Liver (tissue), 5 donors: ENCODE results near the gene PEMT. TPM values are rescaled to one million over a fixed set of nuclear protein-coding genes. Genes with fewer than 3 reads are reported as not detected.

Source experiments
- polyA plus RNA-seq, 2 donors: library from polyadenylated mRNA; stranded (reverse) in 1 of 2; unstranded in 1 of 2; fragments of 200-250 nt in 1 of 2; fragments of >200 nt in 1 of 2; fragmentation: Nextera tagmentation in 1 of 2; extraction: Ambion mirVana in 1 of 2; gene quantifications; one replicate each; pipeline versions ENCODE4 v1.2.1 to v1.2.3, GENCODE V29; 2013 to 2015
- small RNA-seq: library from RNA; depleted of rRNA; stranded (forward); fragments of <200 nt; gene quantifications from one replicate; pipeline ENCODE3, GENCODE V24; 2014
- total RNA-seq, 2 donors: library from RNA; depleted of rRNA; stranded (reverse); fragments of >200 nt; gene quantifications; one replicate each; pipeline ENCODE4 v1.2.3, GENCODE V29; 2014
- donor health status: healthy.
- donor health status: healthy.
- donor health status: healthy.

PEMT gene
- total and polyA plus RNA-seq, 4 donors, result 64.6 to 211 (median 184) TPM

Small RNA genes within 50 kb of the gene (small RNA-seq; reads per million reads assigned to genes)
- gene RF00019 (not detected), gene RNU6-468P (not detected)

Other genes starting within 250 kb of the PEMT start
- 1 to 10 TPM; 8.4 to 9.2 TPM for gene MED9, start 114.7 kb downstream of the PEMT start, total RNA-seq
- gene MED9, start 114.7 kb downstream of the PEMT start, polyA plus RNA-seq, result 10 to 100 TPM in 1 of 2 donors, 1 to 10 TPM in 1; 6.4 to 12.5 TPM
- 1 to 10 TPM in 1 of 2 donors, under 1 TPM in 1; 0.89 to 5.5 TPM for gene RASD1, start 95.3 kb downstream of the PEMT start, total RNA-seq
- 10 to 100 TPM; 23.8 to 46.7 TPM for gene RASD1, start 95.3 kb downstream of the PEMT start, polyA plus RNA-seq
- gene RAI1, start 89.8 kb upstream of the PEMT start, total RNA-seq, result 1 to 10 TPM; 5.8 to 7.6 TPM
- gene RAI1, start 89.8 kb upstream of the PEMT start, polyA plus RNA-seq, result 1 to 10 TPM in 1 of 2 donors, under 1 TPM in 1; 0.57 to 4.7 TPM
- 100 to 1,000 TPM in 1 of 2 donors, 10 to 100 TPM in 1; 66.8 to 133 TPM for gene SREBF1, start 245.3 kb upstream of the PEMT start, total RNA-seq
- gene SREBF1, start 245.3 kb upstream of the PEMT start, polyA plus RNA-seq, result 100 to 1,000 TPM in 1 of 2 donors, 10 to 100 TPM in 1; 74.0 to 127 TPM